GM18858 (cell line): Measurements from ENCODE around the gene COPS9.

Source experiments
- ATAC-seq: cut with Tn5 transposase; IDR thresholded peaks from one replicate; pipeline ENCODE4 v1.9.1; 2021; ENCODE audit not compliant: unreplicated experiment

COPS9 gene

DNA sequence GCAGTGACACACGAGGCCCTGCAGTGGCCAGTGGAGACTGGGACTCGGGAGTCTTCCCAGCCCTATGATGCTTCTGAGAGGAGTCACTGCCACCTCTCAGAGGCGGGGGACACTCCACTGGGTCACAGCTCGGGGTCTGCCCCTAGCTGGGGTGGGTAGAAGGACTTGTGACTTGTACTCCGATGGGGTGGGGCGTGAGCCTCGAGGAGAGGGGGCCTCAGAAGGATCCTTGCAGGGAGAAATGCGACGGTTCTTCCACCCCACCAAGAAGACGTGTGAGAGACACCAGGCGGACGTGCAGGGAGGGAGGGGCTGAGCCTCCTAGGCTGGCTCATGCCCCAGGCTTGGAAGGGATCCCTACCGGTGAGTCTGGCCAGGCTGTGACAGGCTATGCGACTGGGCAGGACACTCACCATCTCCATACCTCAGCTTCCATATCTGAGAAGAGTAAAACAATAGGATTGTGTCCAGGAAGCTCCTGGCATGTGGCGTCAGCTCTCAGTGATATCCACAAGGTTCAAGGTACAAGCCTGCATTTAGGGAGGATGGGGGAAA, 15.4 kb upstream of the COPS9 start:
- no peak for ATAC-seq

- ATAC-seq: no peak
Measured at GRCh38 chr2:240149943-240150784, 14.1 kb upstream of the COPS9 start.

DNA sequence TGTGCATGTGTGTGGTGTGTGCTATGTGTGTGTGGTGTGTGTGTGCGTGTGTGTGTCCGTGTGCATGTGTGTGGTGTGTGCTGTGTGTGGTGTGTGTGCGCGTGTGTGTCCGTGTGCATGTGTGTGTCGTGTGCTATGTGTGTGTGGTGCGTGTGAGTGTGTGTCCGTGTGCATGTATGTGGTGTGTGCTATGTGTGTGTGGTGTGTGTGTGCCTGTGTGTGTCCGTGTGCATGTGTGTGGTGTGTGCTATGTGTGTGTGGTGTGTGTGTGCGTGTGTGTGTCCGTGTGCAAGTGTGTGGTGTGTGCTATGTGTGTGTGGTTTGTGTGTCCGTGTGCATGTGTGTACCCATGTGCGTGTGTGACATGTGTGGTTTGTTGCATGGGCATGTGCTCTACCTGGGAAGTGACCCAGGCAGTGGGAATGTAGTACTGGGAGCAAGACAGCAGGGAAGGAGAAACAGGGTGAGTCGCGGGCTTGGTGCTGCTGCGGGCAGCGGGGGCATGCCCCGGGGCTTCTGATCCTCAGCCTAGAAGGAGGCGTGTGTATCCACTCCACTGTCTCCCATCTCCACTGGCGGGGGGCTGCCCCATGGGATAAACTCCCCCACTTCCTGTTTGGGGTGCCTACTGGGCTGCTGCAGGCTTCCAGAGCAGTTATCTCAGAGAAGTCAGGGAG, 11.9 kb upstream of the COPS9 start:
- ATAC-seq: no peak

DNA sequence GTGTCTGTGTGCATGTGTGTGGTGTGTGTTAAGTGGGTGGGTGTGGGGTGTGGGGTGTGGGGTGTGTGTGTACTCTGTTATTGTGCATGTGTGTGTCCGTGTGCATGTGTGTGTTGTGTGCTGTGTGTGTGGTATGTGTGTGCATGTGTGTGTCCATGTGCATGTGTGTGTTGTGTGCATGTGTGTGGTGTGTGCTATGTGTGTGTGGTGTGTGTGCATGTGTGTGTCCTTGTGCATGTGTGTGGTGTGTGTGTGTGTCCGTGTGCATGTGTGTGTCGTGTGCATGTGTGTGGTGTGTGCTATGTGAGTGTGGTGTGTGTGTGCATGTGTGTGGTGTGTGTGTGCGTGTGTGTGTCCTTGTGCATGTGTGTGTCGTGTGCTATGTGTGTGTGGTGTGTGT, 11.3 kb upstream of the COPS9 start:
- no peak for ATAC-seq

DNA sequence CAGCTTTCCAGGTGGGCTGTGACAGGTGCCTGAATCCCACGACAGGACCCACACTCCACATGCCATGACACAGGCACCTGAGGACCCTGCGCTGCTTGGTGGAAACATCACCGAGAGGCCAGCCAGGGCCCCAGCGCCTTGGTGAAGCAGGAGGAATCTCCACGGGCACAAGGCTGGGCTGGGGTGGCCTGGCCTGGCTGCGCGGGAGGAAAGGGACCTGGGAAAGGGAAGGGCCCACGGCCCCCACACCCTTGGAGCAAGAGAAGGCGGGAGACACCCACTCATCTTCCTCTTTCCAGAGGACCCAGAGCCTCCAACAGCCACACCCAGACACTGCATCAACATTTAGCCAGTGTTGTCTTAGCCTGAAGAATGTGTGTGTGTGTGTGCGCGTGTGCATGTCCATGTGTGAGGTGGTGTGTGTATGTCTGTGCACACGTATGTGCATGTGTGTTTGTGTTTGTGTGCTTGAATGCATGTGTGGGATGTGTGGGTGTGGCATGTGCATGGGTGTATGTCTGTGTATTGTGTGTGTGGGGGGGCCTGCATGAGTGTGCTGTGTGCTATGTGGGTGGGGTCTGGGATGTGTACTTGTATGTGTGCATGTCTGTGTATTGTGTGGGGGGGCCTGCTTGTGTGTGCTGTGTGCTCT, 10.6 kb upstream of the COPS9 start:
- ATAC-seq: no peak

DNA sequence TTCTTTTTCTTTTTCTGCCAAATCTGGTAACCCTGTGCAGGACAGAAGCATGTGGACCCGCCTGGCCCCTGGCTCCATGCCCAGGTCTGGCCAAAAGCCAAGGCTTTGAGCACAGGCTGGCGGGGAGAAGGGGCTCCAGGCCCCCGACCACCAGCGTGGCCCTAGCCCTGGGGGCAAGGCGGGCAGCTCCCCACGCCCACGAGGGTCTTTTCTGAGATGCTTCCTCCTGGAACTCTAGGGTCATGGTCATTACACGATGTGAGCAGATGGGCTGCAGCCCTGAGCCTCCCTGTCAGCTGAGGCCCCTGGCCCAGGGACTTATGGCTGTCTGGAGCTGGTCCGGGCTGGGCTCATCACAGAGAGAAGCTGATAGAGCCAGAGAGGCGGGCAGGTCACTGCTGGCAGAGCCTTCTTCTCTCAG, 10.0 kb upstream of the COPS9 start:
- no peak for ATAC-seq

GRCh38 chr2:240145461-240145860, 9.4 kb upstream of the COPS9 start:
- no peak for ATAC-seq

GRCh38 chr2:240144649-240145261, 8.7 kb upstream of the COPS9 start:
- no peak for ATAC-seq

GRCh38 chr2:240143801-240144648, 7.9 kb upstream of the COPS9 start:
- ATAC-seq: no peak

- no peak for ATAC-seq
Measured at GRCh38 chr2:240143276-240143675, 7.2 kb upstream of the COPS9 start.

- no peak for ATAC-seq
Measured at GRCh38 chr2:240142859-240143258, 6.8 kb upstream of the COPS9 start.

- ATAC-seq: no peak
Measured at GRCh38 chr2:240142256-240142775, 6.2 kb upstream of the COPS9 start.

DNA sequence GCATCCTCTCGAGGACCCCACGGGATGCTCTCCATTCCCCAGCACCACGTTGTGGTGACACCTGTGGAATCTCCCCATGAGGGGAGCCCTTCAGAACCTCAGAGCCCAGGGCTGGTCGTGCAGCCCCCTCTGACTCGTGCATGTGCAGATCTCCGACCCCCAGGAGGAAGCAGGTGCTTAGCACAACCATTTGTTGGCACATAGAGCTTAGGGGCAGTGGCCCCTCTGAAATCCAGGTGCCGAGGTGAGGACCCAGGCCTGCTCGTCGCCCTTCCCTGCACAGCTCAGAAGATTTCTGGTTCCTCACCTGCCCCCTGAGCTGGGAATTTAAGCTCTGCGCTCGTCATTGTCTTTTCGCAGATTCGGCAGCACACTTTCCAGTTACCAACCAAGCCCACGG, 5.6 kb upstream of the COPS9 start:
- ATAC-seq: no peak

- no peak for ATAC-seq
Measured at GRCh38 chr2:240140920-240141319, 4.8 kb upstream of the COPS9 start.

- no peak for ATAC-seq
Measured at GRCh38 chr2:240140511-240140910, 4.4 kb upstream of the COPS9 start, which contains the start of gene OTOS. OTOS (minus strand) TSS chr2:240140658; CDS start chr2:240140326, 332 bp downstream.

- no peak for ATAC-seq
Measured at GRCh38 chr2:240139666-240140393, 3.7 kb upstream of the COPS9 start.

- no peak for ATAC-seq
Measured at GRCh38 chr2:240139011-240139441, 2.9 kb upstream of the COPS9 start.

- ATAC-seq: no peak
Measured at GRCh38 chr2:240138254-240138984, 2.3 kb upstream of the COPS9 start.
